ENCODE results near the gene KMT2B. TPM values are rescaled to one million over a fixed set of nuclear protein-coding genes. Genes with fewer than 3 reads are reported as not detected.

KMT2B gene
- total RNA-seq, 1 experiment from 2014 or later, result 15.1 TPM

DNA sequence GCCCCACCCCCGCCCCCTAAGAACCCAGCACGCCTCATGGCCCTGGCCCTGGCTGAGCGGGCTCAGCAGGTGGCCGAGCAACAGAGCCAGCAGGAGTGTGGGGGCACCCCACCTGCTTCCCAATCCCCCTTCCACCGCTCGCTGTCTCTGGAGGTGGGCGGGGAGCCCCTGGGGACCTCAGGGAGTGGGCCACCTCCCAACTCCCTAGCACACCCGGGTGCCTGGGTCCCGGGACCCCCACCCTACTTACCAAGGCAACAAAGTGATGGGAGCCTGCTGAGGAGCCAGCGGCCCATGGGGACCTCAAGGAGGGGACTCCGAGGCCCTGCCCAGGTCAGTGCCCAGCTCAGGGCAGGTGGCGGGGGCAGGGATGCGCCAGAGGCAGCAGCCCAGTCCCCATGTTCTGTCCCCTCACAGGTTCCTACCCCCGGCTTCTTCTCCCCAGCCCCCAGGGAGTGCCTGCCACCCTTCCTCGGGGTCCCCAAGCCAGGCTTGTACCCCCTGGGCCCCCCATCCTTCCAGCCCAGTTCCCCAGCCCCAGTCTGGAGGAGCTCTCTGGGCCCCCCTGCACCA lies 69.5 kb downstream of the KMT2B start:
- no peaks in the 10 kb centered on the region for H3K4me1 ChIP-seq
- no peaks in the 10 kb centered on the region; the same call in 1 of the 2 replicates for H3K36me3 ChIP-seq
- H3K4me3 ChIP-seq, result no peak overlapping the region
- H3K9me3 ChIP-seq (replicated peaks), result no peaks in the 10 kb centered on the region
- DNase-seq, result no peak
- H3K27ac ChIP-seq, result no peak overlapping the region
- no peaks in the 10 kb centered on the region for H3K27me3 ChIP-seq

Other genes starting within 250 kb of the KMT2B start
- not detected in 2 replicates for gene KRTDAP, start 227.5 kb upstream of the KMT2B start, total RNA-seq (2014; rRNA removed; shearing (Covaris generic))
- gene DMKN, start 204.4 kb upstream of the KMT2B start, total RNA-seq (2014; rRNA removed; shearing (Covaris generic)), result not detected in 2 replicates
- not detected in 2 replicates for gene SBSN, start 189.7 kb upstream of the KMT2B start, total RNA-seq (2014; rRNA removed; shearing (Covaris generic))
- gene GAPDHS, start 184.5 kb upstream of the KMT2B start, total RNA-seq (2014; rRNA removed; shearing (Covaris generic)), result not detected in 2 replicates
- 110 TPM in 2 replicates for gene TMEM147, start 172.4 kb upstream of the KMT2B start, total RNA-seq (2014; rRNA removed; shearing (Covaris generic))
- gene ATP4A, start 154.3 kb upstream of the KMT2B start, total RNA-seq (2014; rRNA removed; shearing (Covaris generic)), result 0.14 TPM in 1 of 2 replicates, not detected in the other
- not detected in 2 replicates for gene PMIS2, start 131.8 kb upstream of the KMT2B start, total RNA-seq (2014; rRNA removed; shearing (Covaris generic))
- gene HAUS5, start 105.3 kb upstream of the KMT2B start, total RNA-seq (2014; rRNA removed; shearing (Covaris generic)), result 17.2 and 22.7 TPM in 2 replicates
- 69.9 and 71.3 TPM in 2 replicates for gene RBM42, start 89.0 kb upstream of the KMT2B start, total RNA-seq (2014; rRNA removed; shearing (Covaris generic))
- gene ETV2, start 76.3 kb upstream of the KMT2B start, total RNA-seq (2014; rRNA removed; shearing (Covaris generic)), result 2.4 and 4.1 TPM in 2 replicates
- gene COX6B1, start 69.7 kb upstream of the KMT2B start, total RNA-seq (2014; rRNA removed; shearing (Covaris generic)), result 436 and 590 TPM in 2 replicates
- not detected in 2 replicates for gene UPK1A, start 51.5 kb upstream of the KMT2B start, total RNA-seq (2014; rRNA removed; shearing (Covaris generic))
- gene ZBTB32, start 13.4 kb upstream of the KMT2B start, total RNA-seq (2014; rRNA removed; shearing (Covaris generic)), result not detected in 2 replicates
- gene IGFLR1, start 24.4 kb downstream of the KMT2B start, total RNA-seq (2014; rRNA removed; shearing (Covaris generic)), result 4.3 and 10.3 TPM in 2 replicates
- gene U2AF1L4, start 27.4 kb downstream of the KMT2B start, total RNA-seq (2014; rRNA removed; shearing (Covaris generic)), result 9.7 and 11.4 TPM in 2 replicates
- gene PSENEN, start 27.6 kb downstream of the KMT2B start, total RNA-seq (2014; rRNA removed; shearing (Covaris generic)), result 37.7 and 47.2 TPM in 2 replicates
- gene LIN37, start 30.6 kb downstream of the KMT2B start, total RNA-seq (2014; rRNA removed; shearing (Covaris generic)), result 4.9 and 6.1 TPM in 2 replicates
- not detected in 2 replicates for gene HSPB6, start 39.0 kb downstream of the KMT2B start, total RNA-seq (2014; rRNA removed; shearing (Covaris generic))
- 10.0 and 11.1 TPM in 2 replicates for gene PROSER3, start 40.2 kb downstream of the KMT2B start, total RNA-seq (2014; rRNA removed; shearing (Covaris generic))
- 8.9 and 10.5 TPM in 2 replicates for gene ARHGAP33, start 57.6 kb downstream of the KMT2B start, total RNA-seq (2014; rRNA removed; shearing (Covaris generic))
- gene PRODH2, start 94.8 kb downstream of the KMT2B start, total RNA-seq (2014; rRNA removed; shearing (Covaris generic)), result not detected in 2 replicates
- not detected in 2 replicates for gene NPHS1, start 134.5 kb downstream of the KMT2B start, total RNA-seq (2014; rRNA removed; shearing (Covaris generic))
- not detected in 2 replicates for gene KIRREL2, start 138.9 kb downstream of the KMT2B start, total RNA-seq (2014; rRNA removed; shearing (Covaris generic))
- gene APLP1, start 150.6 kb downstream of the KMT2B start, total RNA-seq (2014; rRNA removed; shearing (Covaris generic)), result 32.1 and 32.7 TPM in 2 replicates
- 6.2 and 7.3 TPM in 2 replicates for gene NFKBID, start 182.5 kb downstream of the KMT2B start, total RNA-seq (2014; rRNA removed; shearing (Covaris generic))
- not detected in 2 replicates for gene HCST, start 184.5 kb downstream of the KMT2B start, total RNA-seq (2014; rRNA removed; shearing (Covaris generic))
- gene TYROBP, start 190.3 kb downstream of the KMT2B start, total RNA-seq (2014; rRNA removed; shearing (Covaris generic)), result not detected in 2 replicates
- gene LRFN3, start 218.4 kb downstream of the KMT2B start, total RNA-seq (2014; rRNA removed; shearing (Covaris generic)), result 5.1 and 10.2 TPM in 2 replicates

Data from SJCRH30 (cell line).